ENCODE measurements around the gene BMPR1B.

DNA sequence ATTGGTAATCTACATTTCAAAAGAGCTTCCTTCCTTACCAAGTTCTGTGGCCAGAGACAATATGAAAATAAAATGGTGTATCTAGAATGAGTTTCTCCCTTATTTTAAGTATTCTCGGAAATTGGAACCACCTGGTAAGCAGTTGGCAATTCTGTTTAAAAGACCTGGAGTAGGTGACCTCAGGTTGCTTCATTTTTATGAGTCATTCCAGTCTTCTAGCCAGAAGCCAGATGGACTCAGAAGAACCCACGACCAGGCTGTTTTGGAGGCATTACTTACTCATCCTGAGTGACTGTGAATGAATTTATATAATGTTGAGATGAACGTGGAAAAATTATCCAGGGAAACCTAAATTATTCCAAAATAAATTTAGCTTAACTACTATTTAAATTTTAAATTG lies 9.1 kb downstream of the BMPR1B start:
- no peak for TF ChIP-seq POLR2A (IDR thresholded peaks at IDR 0.05)
- TF ChIP-seq, protein P1, sequence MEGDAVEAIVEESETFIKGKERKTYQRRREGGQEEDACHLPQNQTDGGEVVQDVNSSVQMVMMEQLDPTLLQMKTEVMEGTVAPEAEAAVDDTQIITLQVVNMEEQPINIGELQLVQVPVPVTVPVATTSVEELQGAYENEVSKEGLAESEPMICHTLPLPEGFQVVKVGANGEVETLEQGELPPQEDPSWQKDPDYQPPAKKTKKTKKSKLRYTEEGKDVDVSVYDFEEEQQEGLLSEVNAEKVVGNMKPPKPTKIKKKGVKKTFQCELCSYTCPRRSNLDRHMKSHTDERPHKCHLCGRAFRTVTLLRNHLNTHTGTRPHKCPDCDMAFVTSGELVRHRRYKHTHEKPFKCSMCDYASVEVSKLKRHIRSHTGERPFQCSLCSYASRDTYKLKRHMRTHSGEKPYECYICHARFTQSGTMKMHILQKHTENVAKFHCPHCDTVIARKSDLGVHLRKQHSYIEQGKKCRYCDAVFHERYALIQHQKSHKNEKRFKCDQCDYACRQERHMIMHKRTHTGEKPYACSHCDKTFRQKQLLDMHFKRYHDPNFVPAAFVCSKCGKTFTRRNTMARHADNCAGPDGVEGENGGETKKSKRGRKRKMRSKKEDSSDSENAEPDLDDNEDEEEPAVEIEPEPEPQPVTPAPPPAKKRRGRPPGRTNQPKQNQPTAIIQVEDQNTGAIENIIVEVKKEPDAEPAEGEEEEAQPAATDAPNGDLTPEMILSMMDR (IDR thresholded peaks at IDR 0.05) = no peak
- TF ChIP-seq POLR2AphosphoS5 (IDR thresholded peaks at IDR 0.05) = no peak

Data from gastroesophageal sphincter (tissue), 3 donors.